Esophagus muscularis mucosa (tissue), 4 donors: ENCODE measurements around the gene TBX15.

Source experiments
- EP300 ChIP-seq: sonication (generic); formaldehyde crosslinking; IDR thresholded peaks from one replicate; pipeline ENCODE4 v1.6.1; 2017; ENCODE audit warnings: antibody characterized with exemption
- POLR2A ChIP-seq: fragments of 450-650 bp; IDR thresholded peaks from one replicate; pipeline ENCODE4 v1.6.1; 2017; ENCODE audit warnings: antibody characterized with exemption, moderate library complexity, mild to moderate bottlenecking, low read depth
- POLR2AphosphoS5 ChIP-seq, 2 donors: sonication (generic); formaldehyde crosslinking; IDR thresholded peaks; one replicate each; pipeline ENCODE4 v1.6.1; 2017; ENCODE audit warnings: antibody characterized with exemption in 2 of 2
- TF ChIP-seq, protein P1 (sequence below), 3 experiments: fragments of 200-600 bp in 2 of 3; fragments of 450-650 bp in 1 of 3; sonication (generic) in 2 of 3; IDR thresholded peaks; one replicate each; pipeline ENCODE4 v1.5.1; 2017 to 2019; ENCODE audit warnings: antibody characterized with exemption in 3 of 3, mild to moderate bottlenecking in 2 of 3, moderate library complexity in 1 of 3

DNA sequence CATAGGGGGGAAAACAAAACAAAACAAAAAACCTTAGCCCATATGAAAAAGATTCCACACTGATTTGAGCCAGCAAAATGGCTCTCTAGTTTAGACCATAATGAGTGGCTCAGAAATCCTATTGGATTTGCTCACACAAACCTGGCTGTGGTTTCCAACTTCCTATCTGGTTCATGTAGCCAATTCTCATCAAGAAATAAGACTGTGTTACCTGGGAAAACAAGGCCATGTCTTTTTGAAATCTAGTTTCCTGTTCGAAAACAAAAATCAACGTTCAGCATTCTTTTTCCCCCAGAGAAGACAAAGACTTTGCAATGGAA lies 69.2 kb downstream of the TBX15 start:
- TF ChIP-seq POLR2A (no peak), POLR2AphosphoS5 (IDR thresholded peaks at IDR 0.05) (no peak), EP300 (no peak)
- TF ChIP-seq, protein P1, sequence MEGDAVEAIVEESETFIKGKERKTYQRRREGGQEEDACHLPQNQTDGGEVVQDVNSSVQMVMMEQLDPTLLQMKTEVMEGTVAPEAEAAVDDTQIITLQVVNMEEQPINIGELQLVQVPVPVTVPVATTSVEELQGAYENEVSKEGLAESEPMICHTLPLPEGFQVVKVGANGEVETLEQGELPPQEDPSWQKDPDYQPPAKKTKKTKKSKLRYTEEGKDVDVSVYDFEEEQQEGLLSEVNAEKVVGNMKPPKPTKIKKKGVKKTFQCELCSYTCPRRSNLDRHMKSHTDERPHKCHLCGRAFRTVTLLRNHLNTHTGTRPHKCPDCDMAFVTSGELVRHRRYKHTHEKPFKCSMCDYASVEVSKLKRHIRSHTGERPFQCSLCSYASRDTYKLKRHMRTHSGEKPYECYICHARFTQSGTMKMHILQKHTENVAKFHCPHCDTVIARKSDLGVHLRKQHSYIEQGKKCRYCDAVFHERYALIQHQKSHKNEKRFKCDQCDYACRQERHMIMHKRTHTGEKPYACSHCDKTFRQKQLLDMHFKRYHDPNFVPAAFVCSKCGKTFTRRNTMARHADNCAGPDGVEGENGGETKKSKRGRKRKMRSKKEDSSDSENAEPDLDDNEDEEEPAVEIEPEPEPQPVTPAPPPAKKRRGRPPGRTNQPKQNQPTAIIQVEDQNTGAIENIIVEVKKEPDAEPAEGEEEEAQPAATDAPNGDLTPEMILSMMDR (IDR thresholded peaks at IDR 0.05), result no peak
